K562 (cell line): ENCODE results near the gene RAB31. TPM values are rescaled to one million over a fixed set of nuclear protein-coding genes. Genes with fewer than 3 reads are reported as not detected.

ENCODE experiments used
- ARID1B ChIP-seq: fragments of 450-650 bp; IDR thresholded peaks from 2 replicates; pipeline ENCODE4 v1.6.1; 2016; ENCODE audit warnings: antibody characterized with exemption, mild to moderate bottlenecking, inconsistent platforms
- BCOR ChIP-seq: fragments of 450-650 bp; IDR thresholded peaks from 2 replicates; pipeline ENCODE4 v1.6.1; 2016
- CREBBP ChIP-seq: IDR thresholded peaks from one replicate; pipeline ENCODE4 v1.6.1; 2012; ENCODE audit warnings: low read depth, mild to moderate bottlenecking, control low read depth, inconsistent platforms, low read length
- CTBP1 ChIP-seq: fragments of 450-650 bp; IDR thresholded peaks from 2 replicates; pipeline ENCODE4 v1.6.1; 2016; ENCODE audit warnings: borderline replicate concordance
- KDM1A ChIP-seq, 2 experiments: fragments of 450-650 bp; IDR thresholded peaks; 2 replicates each; pipeline ENCODE4 v1.6.1; 2016; ENCODE audit warnings: mild to moderate bottlenecking in 2 of 2
- NCOA2 ChIP-seq, 2 experiments: fragments of 450-650 bp; IDR thresholded peaks; 2 replicates each; pipeline ENCODE4 v1.6.1; 2018; ENCODE audit warnings: mild to moderate bottlenecking in 2 of 2, moderate library complexity in 1 of 2; ENCODE audit not compliant: partially characterized antibody in 2 of 2
- NCOR1 ChIP-seq: fragments of 450-650 bp; IDR thresholded peaks from 2 replicates; pipeline ENCODE4 v1.6.1; 2016; ENCODE audit warnings: mild to moderate bottlenecking, moderate library complexity
- NFIC ChIP-seq: fragments of 450-650 bp; IDR thresholded peaks from 2 replicates; pipeline ENCODE4 v1.6.1; 2017; ENCODE audit warnings: mild to moderate bottlenecking, inconsistent platforms
- NFIX ChIP-seq: fragments of 250-450 bp; sonication (Bioruptor Pico); IDR thresholded peaks from 2 replicates; pipeline ENCODE4 v1.4.0; 2020; ENCODE audit warnings: low read depth, mild to moderate bottlenecking, moderate library complexity
- RCOR1 ChIP-seq, 2 experiments: IDR thresholded peaks; 2 replicates each; pipeline ENCODE4 v1.6.1; 2012; ENCODE audit warnings: low read depth in 2 of 2, low read length in 2 of 2, borderline replicate concordance in 1 of 2, improper control_type of control experiment in 1 of 2
- SP2 ChIP-seq: IDR thresholded peaks from 2 replicates; pipeline ENCODE4 v1.6.1; 2011; ENCODE audit warnings: mild to moderate bottlenecking, low read depth, low read length, moderate library complexity; ENCODE audit not compliant: poor library complexity, severe bottlenecking; ENCODE audit errors: extremely low read depth
- ZNF77 ChIP-seq: fragments of 250-450 bp; sonication (Bioruptor Pico); IDR thresholded peaks from 2 replicates; pipeline ENCODE4 v1.5.0; 2020
- ZNF830 ChIP-seq: fragments of 250-450 bp; sonication (Bioruptor Pico); IDR thresholded peaks from 2 replicates; pipeline ENCODE4 v1.5.0; 2021; ENCODE audit warnings: mild to moderate bottlenecking
- polyA plus RNA-seq, 8 experiments: library from polyadenylated mRNA; depleted of rRNA in 4 of 8; stranded (reverse) in 5 of 8; unstranded in 3 of 8; fragments of >200 nt; fragmentation: Nextera tagmentation in 2 of 8; fragmentation: Illumina TruSeq in 1 of 8; extraction: Ambion mirVana in 2 of 8; extraction: Trizol in 1 of 8; gene quantifications; 2 replicates each; pipeline versions ENCODE4 v1.2.1 to v1.2.3, GENCODE V29; 2011 to 2014; ENCODE audit warnings: inconsistent platforms in 1 of 8, missing spikeins in 1 of 8
- total RNA-seq, 7 experiments: library from RNA; depleted of rRNA in 6 of 7; stranded (reverse); fragments of >200 nt in 6 of 7; fragmentation: Illumina TruSeq in 2 of 7; extraction: Trizol in 2 of 7; gene quantifications; 2 replicates each; pipeline versions ENCODE4 v1.2.1 to v1.2.3, GENCODE V29; 2011 to 2021; ENCODE audit warnings: low replicate concordance in 1 of 7
- TF ChIP-seq, protein P1 (sequence below): fragments of 450-650 bp; formaldehyde crosslinking; IDR thresholded peaks from 2 replicates; pipeline ENCODE4 v1.4.0; 2020; ENCODE audit warnings: mild to moderate bottlenecking, moderate library complexity
- TF ChIP-seq, protein P2 (sequence below): fragments of 450-650 bp; IDR thresholded peaks from 2 replicates; pipeline ENCODE4 v1.7.1; 2018; ENCODE audit warnings: mild to moderate bottlenecking, low read depth; ENCODE audit not compliant: partially characterized antibody
- TF ChIP-seq, protein P3 (sequence below): sonication (generic); IDR thresholded peaks from 2 replicates; pipeline ENCODE4 v1.6.1; 2016

The RAB31 gene
- total and polyA plus RNA-seq, 9 of the 15 experiments (the other 6 are each of a cell fraction or from before 2014, with no cell fraction given), result 20.7 to 70.4 (median 41.3) TPM

DNA sequence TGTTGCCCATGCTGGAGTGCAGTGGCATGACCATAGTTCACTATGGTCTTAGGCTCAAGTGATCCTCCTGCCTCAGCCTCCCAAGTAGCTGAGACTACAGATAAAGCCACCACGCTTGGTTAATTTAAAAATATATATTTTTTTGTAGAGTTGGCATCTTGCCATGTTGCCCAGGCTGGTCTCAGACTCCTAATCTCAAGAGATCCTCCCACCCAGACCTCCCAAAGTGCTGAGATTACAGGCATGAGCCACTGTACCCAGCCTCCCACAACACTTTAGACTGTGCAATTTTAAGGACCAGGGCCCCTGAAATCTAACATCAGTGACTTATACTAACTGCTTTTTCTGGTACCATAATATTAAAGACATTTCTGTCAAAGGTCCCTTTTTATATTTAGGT is 182.9 kb downstream of the RAB31 start (continued):
- TF ChIP-seq KDM1A (IDR thresholded peaks at IDR 0.05) (peak; percentile 55 to 71; a peak in 3 of 4 replicates), BCOR (no peak), NCOA2 (IDR thresholded peaks at IDR 0.05; ENCODE audit: partially characterized antibody in 2 of 2) (no peak), ZNF77 (CRISPR knock-in tag) (no peak), NFIX (CRISPR knock-in tag) (peak; percentile 69), SP2 (no peak), CTBP1 (no peak), CREBBP (no peak), RCOR1 (IDR thresholded peaks at IDR 0.05; ENCODE audit: borderline replicate concordance in 1 of 2, low read depth in 2 of 2, low read length in 2 of 2) (peak in 1 of 2 experiments; percentile 12; a peak in 1 of 4 replicates), ZNF830 (CRISPR knock-in tag) (no peak), NFIC (peak; percentile 95), NCOR1 (peak; percentile 48; the same call in 1 of the 2 replicates), ARID1B (peak; percentile 28; the same call in 1 of the 2 replicates)
- TF ChIP-seq, protein P1, sequence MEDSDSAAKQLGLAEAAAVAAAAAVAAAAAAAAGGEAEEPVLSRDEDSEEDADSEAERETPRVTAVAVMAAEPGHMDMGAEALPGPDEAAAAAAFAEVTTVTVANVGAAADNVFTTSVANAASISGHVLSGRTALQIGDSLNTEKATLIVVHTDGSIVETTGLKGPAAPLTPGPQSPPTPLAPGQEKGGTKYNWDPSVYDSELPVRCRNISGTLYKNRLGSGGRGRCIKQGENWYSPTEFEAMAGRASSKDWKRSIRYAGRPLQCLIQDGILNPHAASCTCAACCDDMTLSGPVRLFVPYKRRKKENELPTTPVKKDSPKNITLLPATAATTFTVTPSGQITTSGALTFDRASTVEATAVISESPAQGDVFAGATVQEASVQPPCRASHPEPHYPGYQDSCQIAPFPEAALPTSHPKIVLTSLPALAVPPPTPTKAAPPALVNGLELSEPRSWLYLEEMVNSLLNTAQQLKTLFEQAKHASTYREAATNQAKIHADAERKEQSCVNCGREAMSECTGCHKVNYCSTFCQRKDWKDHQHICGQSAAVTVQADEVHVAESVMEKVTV (CRISPR knock-in tag), result no peak
- TF ChIP-seq, protein P2, sequence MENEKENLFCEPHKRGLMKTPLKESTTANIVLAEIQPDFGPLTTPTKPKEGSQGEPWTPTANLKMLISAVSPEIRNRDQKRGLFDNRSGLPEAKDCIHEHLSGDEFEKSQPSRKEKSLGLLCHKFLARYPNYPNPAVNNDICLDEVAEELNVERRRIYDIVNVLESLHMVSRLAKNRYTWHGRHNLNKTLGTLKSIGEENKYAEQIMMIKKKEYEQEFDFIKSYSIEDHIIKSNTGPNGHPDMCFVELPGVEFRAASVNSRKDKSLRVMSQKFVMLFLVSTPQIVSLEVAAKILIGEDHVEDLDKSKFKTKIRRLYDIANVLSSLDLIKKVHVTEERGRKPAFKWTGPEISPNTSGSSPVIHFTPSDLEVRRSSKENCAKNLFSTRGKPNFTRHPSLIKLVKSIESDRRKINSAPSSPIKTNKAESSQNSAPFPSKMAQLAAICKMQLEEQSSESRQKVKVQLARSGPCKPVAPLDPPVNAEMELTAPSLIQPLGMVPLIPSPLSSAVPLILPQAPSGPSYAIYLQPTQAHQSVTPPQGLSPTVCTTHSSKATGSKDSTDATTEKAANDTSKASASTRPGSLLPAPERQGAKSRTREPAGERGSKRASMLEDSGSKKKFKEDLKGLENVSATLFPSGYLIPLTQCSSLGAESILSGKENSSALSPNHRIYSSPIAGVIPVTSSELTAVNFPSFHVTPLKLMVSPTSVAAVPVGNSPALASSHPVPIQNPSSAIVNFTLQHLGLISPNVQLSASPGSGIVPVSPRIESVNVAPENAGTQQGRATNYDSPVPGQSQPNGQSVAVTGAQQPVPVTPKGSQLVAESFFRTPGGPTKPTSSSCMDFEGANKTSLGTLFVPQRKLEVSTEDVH, result no peak
- TF ChIP-seq, protein P3, sequence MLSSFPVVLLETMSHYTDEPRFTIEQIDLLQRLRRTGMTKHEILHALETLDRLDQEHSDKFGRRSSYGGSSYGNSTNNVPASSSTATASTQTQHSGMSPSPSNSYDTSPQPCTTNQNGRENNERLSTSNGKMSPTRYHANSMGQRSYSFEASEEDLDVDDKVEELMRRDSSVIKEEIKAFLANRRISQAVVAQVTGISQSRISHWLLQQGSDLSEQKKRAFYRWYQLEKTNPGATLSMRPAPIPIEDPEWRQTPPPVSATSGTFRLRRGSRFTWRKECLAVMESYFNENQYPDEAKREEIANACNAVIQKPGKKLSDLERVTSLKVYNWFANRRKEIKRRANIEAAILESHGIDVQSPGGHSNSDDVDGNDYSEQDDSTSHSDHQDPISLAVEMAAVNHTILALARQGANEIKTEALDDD, result peak; percentile 35; the same call in 1 of the 2 replicates
